GM21528 (cell line): ENCODE results near the gene EFNA5.
"Not testable (repeated sequence)": the region's sequence is repeated elsewhere in the genome, so short reads cannot be mapped to it uniquely, and the experiment has no call there.

Experiments
- ATAC-seq: cut with Tn5 transposase; IDR thresholded peaks from one replicate; pipeline ENCODE4 v1.9.1; 2021; ENCODE audit warnings: mild to moderate bottlenecking, moderate library complexity; ENCODE audit not compliant: unreplicated experiment, low FRiP score

EFNA5 gene

DNA sequence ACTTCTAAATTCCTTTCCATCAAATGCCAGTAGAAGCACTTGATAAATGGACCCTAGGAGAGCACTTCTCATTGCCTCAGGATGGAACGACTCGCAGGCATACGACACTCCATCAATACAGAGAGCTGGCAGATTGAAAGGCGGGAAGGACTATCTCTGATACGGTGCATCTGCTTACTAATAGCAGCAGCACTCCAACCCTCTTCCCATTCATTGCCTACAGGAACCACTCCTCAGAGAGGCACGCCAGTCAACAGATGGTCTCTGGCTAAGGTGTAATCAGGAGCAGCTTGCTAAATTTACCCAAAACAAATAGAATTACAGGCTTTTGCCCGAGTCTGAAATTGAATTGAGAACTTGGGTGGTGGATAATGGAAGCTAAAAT, 168.1 kb downstream of the EFNA5 start:
- no peak for ATAC-seq

- no peak for ATAC-seq
These were observed 168.6 kb downstream of the EFNA5 start for GRCh38 chr5:107501965-107502675.

GRCh38 chr5:107500840-107501239, 169.9 kb downstream of the EFNA5 start:
- ATAC-seq, result no peak

- no peak for ATAC-seq
These were observed 170.4 kb downstream of the EFNA5 start for GRCh38 chr5:107500347-107500746.

DNA sequence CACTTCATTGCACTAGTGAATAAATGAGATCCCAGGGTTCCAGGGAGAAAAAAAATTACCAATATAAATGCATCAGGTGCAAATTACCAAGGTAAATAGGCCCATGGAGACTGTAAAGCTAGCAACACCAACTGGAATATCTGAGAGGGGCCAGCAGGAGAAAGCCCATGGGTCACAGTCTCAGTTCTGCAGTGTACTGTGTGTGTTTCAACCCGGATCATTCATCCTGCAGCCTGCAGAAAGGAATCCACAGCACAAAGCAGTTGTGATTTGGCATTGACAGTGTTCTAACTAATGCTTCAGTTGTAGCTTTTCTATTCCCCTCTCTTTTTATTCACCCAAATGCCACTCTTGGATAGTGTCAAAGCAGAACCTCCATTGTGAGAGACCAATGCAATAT, 171.0 kb downstream of the EFNA5 start:
- ATAC-seq, result no peak

DNA sequence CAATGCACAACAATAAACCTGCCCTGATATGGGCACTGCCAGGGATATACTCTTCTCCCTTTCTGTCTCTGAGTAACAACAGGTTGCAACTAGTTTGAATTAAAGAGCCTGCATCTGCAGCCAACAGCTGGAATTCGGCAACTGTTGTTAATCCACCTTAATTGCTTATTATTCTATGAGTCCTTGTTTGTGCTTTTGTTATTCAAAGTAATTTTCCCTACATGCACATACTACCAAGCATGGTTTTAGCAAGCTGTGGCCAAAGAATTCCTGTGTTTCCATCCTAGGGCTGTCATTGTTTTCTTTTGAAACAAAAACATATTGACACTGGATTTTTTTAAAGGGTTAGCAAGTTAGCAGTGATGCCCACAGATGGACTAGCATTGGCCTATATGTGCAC, 171.5 kb downstream of the EFNA5 start:
- no peak for ATAC-seq

DNA sequence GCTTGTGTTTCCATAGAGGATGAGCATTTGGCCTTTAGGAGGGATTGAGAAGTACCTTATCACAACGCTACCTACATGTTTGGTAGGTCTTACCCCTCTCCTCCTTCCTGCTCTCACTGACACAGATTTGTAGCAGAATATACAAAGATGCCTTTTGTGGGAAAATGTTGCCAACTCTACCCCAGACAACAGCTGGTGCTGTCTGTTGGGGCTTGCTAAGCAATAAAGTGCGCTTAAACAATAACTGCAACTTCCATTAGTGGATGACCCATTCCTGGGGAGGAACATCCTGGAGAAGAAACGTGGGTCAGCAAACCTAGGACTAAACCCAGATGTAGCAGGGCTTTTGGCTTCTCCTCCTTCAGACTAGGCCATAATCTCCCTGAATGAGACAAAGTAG, 174.3 kb downstream of the EFNA5 start:
- ATAC-seq, result no peak

DNA sequence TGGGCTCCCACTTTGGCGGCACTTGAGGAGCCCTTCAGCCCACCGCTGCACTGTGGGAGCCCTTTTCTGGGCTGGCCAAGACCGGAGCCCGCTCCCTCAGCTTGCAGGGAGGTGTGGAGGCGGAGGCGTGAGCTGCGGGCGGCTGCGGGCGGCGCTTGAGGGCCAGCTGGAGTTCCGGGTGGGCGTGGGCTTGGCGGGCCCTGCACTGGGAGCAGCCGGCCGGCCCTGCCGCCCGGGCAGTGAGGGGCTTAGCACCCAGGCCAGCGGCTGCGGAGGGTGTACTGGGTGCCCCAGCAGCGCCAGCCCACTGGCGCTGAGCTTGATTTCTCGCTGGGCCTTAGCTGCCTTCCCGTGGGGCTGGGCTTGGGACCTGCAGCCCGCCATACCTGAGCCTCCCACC, 176.6 kb downstream of the EFNA5 start:
- ATAC-seq, result not testable (repeated sequence)

GRCh38 chr5:107487056-107487542, 183.6 kb downstream of the EFNA5 start:
- ATAC-seq, result no peak

- no peak for ATAC-seq
These were observed 184.2 kb downstream of the EFNA5 start for GRCh38 chr5:107486489-107486888.

GRCh38 chr5:107485184-107485583, 185.6 kb downstream of the EFNA5 start:
- ATAC-seq, result peak; percentile 74

DNA sequence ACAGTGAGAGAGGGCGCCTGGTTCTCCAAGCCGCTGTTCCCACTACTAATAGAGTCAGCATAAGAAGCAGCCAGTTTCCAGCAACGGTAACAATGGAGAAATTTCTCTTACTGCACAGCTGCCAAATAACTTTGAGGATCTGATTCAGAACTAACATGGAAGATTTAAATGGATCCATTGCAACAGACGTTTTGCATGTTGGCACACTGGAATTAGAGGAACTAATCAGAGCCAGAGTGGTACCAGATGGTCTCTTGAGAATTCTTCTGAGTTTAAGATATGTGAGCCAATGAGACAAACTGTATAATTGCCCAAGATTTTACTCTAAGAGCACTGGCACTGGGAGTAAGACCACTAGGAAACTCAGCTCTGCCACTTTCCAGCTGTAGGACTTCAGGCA, 186.5 kb downstream of the EFNA5 start:
- ATAC-seq, result no peak

DNA sequence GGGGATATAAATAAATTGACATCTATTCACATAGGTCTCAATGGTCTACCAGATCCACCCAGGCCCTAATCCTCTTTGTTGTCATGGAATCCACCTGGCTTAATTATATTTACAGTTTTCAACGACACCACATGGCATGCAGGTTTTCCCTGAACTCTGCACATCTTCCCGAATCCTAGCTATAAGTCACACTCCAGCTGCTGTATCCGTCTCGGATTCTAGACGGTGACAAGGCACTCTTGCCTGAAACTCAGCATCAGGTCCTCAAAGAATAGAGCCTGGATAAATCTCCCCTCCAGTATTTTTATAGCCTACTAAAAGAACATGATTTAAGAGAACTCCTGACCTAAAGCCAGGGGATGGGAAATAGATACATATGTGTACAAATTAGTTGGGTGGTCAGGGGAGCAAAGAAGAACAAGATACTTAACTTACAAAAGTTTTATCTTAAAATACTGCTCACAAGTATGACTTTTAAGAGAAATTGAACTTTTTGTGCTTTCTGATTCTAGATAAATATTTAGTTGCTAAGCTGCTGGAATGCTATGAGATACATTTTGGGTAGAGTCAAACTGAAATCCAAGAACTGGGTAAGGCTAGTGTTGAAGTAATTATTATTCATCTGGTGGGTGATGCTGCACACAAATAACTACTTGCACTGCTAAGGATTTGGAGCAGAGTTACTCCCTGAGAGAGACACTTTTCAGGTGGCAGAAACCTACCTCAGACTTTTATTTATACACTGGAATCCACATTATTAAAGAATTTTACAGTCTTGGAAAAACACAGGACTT, 187.3 kb downstream of the EFNA5 start:
- ATAC-seq, result no peak

DNA sequence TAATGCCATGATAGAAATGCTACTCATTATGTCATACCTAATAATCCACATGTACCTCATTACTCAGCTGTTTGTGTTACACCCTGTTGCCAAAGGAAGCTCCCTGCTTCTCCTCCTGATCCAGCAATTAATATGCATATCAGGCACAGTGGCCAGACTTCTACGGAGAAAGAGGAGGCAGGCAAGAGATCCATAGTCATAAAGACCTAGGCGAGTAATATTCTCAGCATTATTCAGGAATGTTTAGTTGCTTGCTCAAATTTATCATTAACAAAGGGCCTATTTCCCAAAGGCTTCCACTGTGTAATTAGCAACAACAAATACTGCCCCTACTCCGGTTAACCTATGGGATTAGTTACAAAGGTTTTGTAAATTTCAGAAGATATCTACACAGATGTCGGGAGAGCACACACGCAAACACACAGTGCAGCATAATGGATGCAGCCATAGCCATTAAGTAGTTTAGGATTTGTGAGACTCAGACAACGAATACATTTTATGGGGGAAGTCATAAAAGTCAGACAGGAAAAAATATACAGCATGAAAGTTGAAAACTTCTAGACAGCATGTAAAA, 192.6 kb downstream of the EFNA5 start:
- ATAC-seq, result no peak

DNA sequence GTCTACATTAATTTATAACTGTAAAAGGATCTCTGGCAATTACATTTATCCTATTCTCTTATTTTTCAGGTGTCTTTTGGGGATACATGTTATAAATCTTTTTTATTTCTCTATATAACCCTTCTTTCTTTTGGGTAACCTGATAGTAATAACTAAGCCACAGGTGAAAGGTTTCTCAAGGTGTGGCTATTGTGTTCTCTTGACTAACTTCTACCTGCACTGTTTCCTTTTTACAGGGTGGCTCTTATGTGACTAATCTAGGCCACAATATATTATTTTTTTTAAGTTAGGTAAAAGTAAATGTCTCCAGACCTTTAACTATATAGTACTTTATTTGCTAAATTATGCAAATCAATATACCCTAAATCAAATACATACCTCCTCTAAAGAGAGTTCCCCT, 193.2 kb downstream of the EFNA5 start:
- ATAC-seq, result no peak

DNA sequence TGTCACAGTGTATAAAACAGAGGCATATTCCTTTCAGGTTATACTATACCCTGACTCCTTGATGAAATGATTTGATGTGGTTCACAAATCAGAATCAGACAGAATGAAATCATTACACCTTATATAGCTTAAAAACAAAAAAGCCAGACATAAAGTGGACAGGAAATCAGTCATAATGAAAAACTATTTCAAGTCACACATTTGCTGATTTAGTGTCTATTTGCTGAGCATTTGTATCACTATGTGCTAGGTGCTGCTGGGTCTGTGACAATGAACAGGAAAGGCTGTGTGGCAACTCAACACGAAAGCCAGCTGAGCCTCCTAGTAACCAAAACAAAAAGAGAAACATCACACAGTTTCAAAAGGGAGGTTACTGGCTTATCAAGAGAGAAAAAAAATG, 194.0 kb downstream of the EFNA5 start:
- peak; percentile 88 for ATAC-seq

- peak; percentile 67 for ATAC-seq
These were observed 195.8 kb downstream of the EFNA5 start for GRCh38 chr5:107474716-107475489.

DNA sequence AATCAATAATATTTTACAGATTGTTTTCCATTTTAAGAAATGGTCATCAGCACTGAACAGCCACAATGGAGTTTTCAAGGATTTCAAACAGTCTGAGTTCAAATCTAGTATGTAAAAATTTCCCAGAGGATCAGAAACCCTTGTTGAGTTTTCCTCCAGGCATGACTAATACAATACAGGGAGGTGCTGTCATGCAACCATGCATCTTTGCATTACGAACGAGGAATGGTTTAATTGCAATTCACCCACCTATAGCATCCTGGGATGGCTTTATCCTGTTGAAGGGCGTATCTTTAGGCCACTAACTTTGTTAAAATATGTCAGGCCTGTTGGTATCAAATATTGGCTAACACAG, 196.4 kb downstream of the EFNA5 start:
- ATAC-seq, result no peak

- no peak for ATAC-seq
These were observed 198.1 kb downstream of the EFNA5 start for GRCh38 chr5:107472620-107473064.

DNA sequence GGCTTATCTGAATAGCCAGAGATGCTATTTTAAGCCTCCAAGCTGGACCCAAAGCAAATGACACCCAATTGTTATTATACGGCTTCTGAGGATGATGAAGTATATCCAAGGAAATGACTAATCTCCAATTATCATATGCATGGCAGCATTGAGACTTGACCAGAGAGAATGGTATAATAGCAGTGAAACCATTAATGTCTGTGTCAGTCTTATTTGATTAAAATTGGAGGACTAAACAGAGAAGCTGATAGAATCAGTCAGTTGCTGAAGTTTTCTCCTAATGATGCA, 200.5 kb downstream of the EFNA5 start:
- no peak for ATAC-seq
